Naive thymus-derived CD4-positive, alpha-beta T cell (primary cell): ENCODE data around the gene ATP13A2. TPM values are rescaled to one million over a fixed set of nuclear protein-coding genes. Genes with fewer than 3 reads are reported as not detected.

Experiments used
- ATAC-seq: fragments of 150-1000 bp; cut with Tn5 transposase; 2 replicates; pipeline ENCODE4 v1.10.0; 2021; ENCODE audit warnings: mild to moderate bottlenecking, moderate library complexity
- CTCF ChIA-PET: fragments of 350-600 bp; sonication (Branson Sonifier 250); formaldehyde crosslinking; loops from one replicate; lab custom pipeline; 2021; ENCODE audit warnings: antibody characterized with exemption; lab: Charles Lee
- POLR2A ChIA-PET: fragments of 350-600 bp; sonication (Branson Sonifier 250); formaldehyde crosslinking; loops from one replicate; lab custom pipeline; 2021; ENCODE audit warnings: antibody characterized with exemption, inconsistent platforms; lab: Charles Lee
- DNase-seq, 9 donors: peaks; one replicate each; pipeline versions ENCODE4 v3.0.0 to v3.0.0-alpha.2; 2020 to 2022; ENCODE audit warnings: mixed read lengths in 1 of 9
- H3K27ac ChIP-seq: one replicate; pipeline ENCODE4 v1.7.0; 2013; ENCODE audit warnings: mild to moderate bottlenecking, low read depth, low read length, moderate library complexity
- H3K27me3 ChIP-seq, 2 donors: one replicate each; pipeline ENCODE4 v1.7.0; 2013; ENCODE audit warnings: low read length in 2 of 2, mild to moderate bottlenecking in 2 of 2, moderate library complexity in 2 of 2; ENCODE audit not compliant: control insufficient read depth in 2 of 2, insufficient read depth in 2 of 2
- H3K36me3 ChIP-seq, 3 experiments: 1 replicate in 2 of 3; 2 replicates in 1 of 3; pipeline ENCODE4 v1.7.0; 2013; ENCODE audit warnings: low read length in 3 of 3, mild to moderate bottlenecking in 3 of 3, moderate library complexity in 1 of 3; ENCODE audit not compliant: insufficient read depth in 3 of 3, control insufficient read depth in 2 of 3
- H3K4me1 ChIP-seq, 2 donors: one replicate each; pipeline ENCODE4 v1.7.0; 2013; ENCODE audit warnings: low read length in 2 of 2, mild to moderate bottlenecking in 2 of 2, moderate library complexity in 1 of 2; ENCODE audit not compliant: control insufficient read depth in 2 of 2, insufficient read depth in 2 of 2
- H3K4me3 ChIP-seq: 2 replicates; pipeline ENCODE4 v1.7.0; 2013; ENCODE audit warnings: mild to moderate bottlenecking, low read length
- H3K9me3 ChIP-seq, 3 experiments: 1 replicate in 2 of 3; 2 replicates in 1 of 3; pipeline ENCODE4 v1.7.0; 2013; ENCODE audit warnings: low read length in 3 of 3; ENCODE audit not compliant: control insufficient read depth in 2 of 3
- H3K27ac Mint-ChIP-seq, 9 donors: one replicate each; pipeline ENCODE4 v1.8.0; 2020 to 2022; ENCODE audit warnings: mixed read lengths in 9 of 9, mild to moderate bottlenecking in 8 of 9, moderate library complexity in 5 of 9, inconsistent platforms in 2 of 9
- H3K27me3 Mint-ChIP-seq, 5 donors: one replicate each; pipeline ENCODE4 v1.8.0; 2021 to 2022; ENCODE audit warnings: mixed read lengths in 5 of 5, mild to moderate bottlenecking in 1 of 5
- H3K36me3 Mint-ChIP-seq, 5 donors: one replicate each; pipeline ENCODE4 v1.8.0; 2020 to 2022; ENCODE audit warnings: mixed read lengths in 5 of 5, mild to moderate bottlenecking in 3 of 5, inconsistent platforms in 1 of 5
- H3K4me1 Mint-ChIP-seq, 7 donors: one replicate each; pipeline ENCODE4 v1.8.0; 2020 to 2022; ENCODE audit warnings: mixed read lengths in 7 of 7, mild to moderate bottlenecking in 3 of 7, inconsistent platforms in 1 of 7
- H3K4me3 Mint-ChIP-seq, 10 donors: one replicate each; pipeline ENCODE4 v1.8.0; 2020 to 2022; ENCODE audit warnings: mild to moderate bottlenecking in 10 of 10, mixed read lengths in 10 of 10, moderate library complexity in 6 of 10, inconsistent platforms in 2 of 10
- H3K9me3 Mint-ChIP-seq, 11 donors: one replicate each; pipeline ENCODE4 v1.8.0; 2020 to 2022; ENCODE audit warnings: mixed read lengths in 11 of 11, mild to moderate bottlenecking in 4 of 11, inconsistent platforms in 1 of 11, moderate library complexity in 1 of 11
- intact Hi-C, 2 donors: fragments of 100-400 bp; cut with micrococcal nuclease; formaldehyde crosslinking; loops; one replicate each; pipeline ENCODE4 v1.15.1; 2023
- polyA plus RNA-seq, 2 donors: library from polyadenylated mRNA; unstranded; fragments of 300-500 nt; fragmentation: Illumina TruSeq; gene quantifications; one replicate each; pipeline ENCODE4 v1.2.3, GENCODE V29; 2021
- total RNA-seq, 6 experiments: library from RNA in 5 of 6; stranded (reverse) in 5 of 6; gene quantifications; 1 replicate in 5 of 6; 2 replicates in 1 of 6; pipeline ENCODE4 v1.2.3 and lab custom pipeline; 2021 to 2026

The ATP13A2 gene
- total and polyA plus RNA-seq, 7 experiments from 2014 or later = 25.6 to 59.1 (median 42.1) TPM

DNA sequence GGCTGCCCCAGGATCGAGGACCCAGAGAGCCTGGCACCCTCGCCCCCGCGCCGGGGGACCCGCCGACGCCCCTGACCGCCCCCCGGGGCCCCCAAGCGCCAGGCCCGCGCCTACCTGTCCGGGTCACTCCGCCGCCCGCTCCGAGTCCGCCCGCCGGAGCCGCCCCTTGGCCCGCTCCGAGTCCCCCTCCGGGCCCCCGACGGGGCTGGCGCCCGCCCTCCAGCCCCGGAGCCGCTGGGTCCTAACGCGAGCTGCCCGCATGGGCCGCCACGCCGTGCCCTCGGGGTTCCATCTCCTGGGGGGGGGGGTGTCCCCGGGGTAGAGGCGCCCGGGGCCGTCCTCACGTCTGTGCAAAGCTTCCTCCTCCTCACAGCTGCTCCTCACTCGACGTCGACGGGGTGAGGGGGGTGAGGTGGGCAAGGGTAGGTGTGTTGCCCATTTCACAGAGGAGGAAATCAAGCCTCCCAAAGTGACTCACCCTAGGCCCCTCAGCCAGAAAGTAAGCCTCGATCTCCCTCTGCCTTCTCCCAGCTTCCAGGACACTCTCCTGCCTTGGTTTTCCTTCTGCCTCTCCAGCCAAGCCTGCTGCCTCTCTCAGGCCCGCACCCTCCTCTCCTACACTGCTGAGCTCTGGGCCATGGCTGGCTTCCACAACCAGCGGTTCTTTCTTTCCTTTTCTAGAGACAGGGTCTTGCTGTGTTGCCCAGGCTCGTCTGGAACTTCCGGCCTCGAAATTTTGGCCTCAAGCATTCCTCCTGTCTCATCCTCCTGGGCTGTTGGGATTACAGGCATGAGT, 31.1 kb downstream of the ATP13A2 start, which contains the start of gene MFAP2:
Gene MFAP2 (minus strand): TSS at position 148 of the 796 bp plus-strand sequence. CDS start 2,347 bp downstream, outside the sequence.
- H3K4me1 Mint-ChIP-seq = peaks cover 6 to 11% (median 10%) of the 10 kb centered on the region in 7 donors
- H3K4me3 Mint-ChIP-seq = peak within 1 kb of the TSS; percentile 54 to 90 (median 76)
- CTCF ChIA-PET = no interaction called here
- H3K27me3 Mint-ChIP-seq = peaks cover 18 to 37% (median 21%) of the 10 kb centered on the region in 5 donors
- Histone ChIP-seq H3K9me3 (no peaks in the 10 kb centered on the region), H3K27ac (no peak within 1 kb of the TSS), H3K36me3 (peaks cover 0 to 2% (median 0%) of the 10 kb centered on the region in 3 experiments), H3K4me3 (no peak within 1 kb of the TSS), H3K27me3 (no peaks in the 10 kb centered on the region), H3K4me1 (no peaks in the 10 kb centered on the region)
- POLR2A ChIA-PET = interaction anchor here (0.7 to 1.1 kb wide), 3 partner anchors 9 to 38 kb away, joined by 3 read pairs; no protein-coding TSS in a partner anchor
- H3K9me3 Mint-ChIP-seq = no peaks in the 10 kb centered on the region
- DNase-seq (peak in 1 of 9 donors; percentile 9), ATAC-seq (peak; percentile 36)
- H3K27ac Mint-ChIP-seq = peak within 1 kb of the TSS in 2 of 9 donors; percentile 49 to 82
- peaks cover 0 to 7% (median under 1%) of the 10 kb centered on the region in 5 donors for H3K36me3 Mint-ChIP-seq
- intact Hi-C loops = no loop called here

- no peak overlapping the region for H3K4me3 ChIP-seq
- intact Hi-C loops = no loop called here
- POLR2A ChIA-PET = interaction anchor here (0.6 to 1.1 kb wide), 4 partner anchors 19 to 57 kb away, joined by 3 read pairs; no protein-coding TSS in a partner anchor
These were observed 32.0 kb downstream of the ATP13A2 start for GRCh38 chr1:16979475-16980327.

GRCh38 chr1:16978567-16979474, 32.9 kb downstream of the ATP13A2 start:
- Histone ChIP-seq H3K4me1 (no peaks in the 10 kb centered on the region), H3K27ac (no peak overlapping the region), H3K9me3 (no peaks in the 10 kb centered on the region), H3K27me3 (no peaks in the 10 kb centered on the region), H3K4me3 (no peak overlapping the region), H3K36me3 (no peaks in the 10 kb centered on the region)
- DNase-seq (no peak), ATAC-seq (no peak)
- Mint-ChIP-seq H3K9me3 (no peaks in the 10 kb centered on the region), H3K36me3 (peaks cover 0 to 7% (median 0%) of the 10 kb centered on the region in 5 donors), H3K27me3 (peaks cover 18 to 37% (median 21%) of the 10 kb centered on the region in 5 donors), H3K27ac (no peak overlapping the region), H3K4me1 (peaks cover 6 to 11% (median 10%) of the 10 kb centered on the region in 7 donors), H3K4me3 (peak overlapping the region in 2 of 10 donors; percentile 14 to 90)
- POLR2A ChIA-PET = interaction anchor here (0.6 to 1.1 kb wide), 3 partner anchors 18 to 58 kb away, joined by 3 read pairs; no protein-coding TSS in a partner anchor
- CTCF ChIA-PET = no interaction called here
- intact Hi-C loops = no loop called here

More at GRCh38 chr1:16979475-16980327, 32.0 kb downstream of the ATP13A2 start:
- H3K4me3 Mint-ChIP-seq = peak overlapping the region in 8 of 10 donors; percentile 20 to 90 (median 37)
- no peaks in the 10 kb centered on the region for H3K9me3 ChIP-seq
- H3K4me1 Mint-ChIP-seq = peaks cover 6 to 11% (median 10%) of the 10 kb centered on the region in 7 donors
- CTCF ChIA-PET = no interaction called here
- H3K27ac ChIP-seq = no peak overlapping the region
- H3K9me3 Mint-ChIP-seq = no peaks in the 10 kb centered on the region
- DNase-seq = no peak
- H3K27ac Mint-ChIP-seq = no peak overlapping the region
- peaks cover 18 to 37% (median 21%) of the 10 kb centered on the region in 5 donors for H3K27me3 Mint-ChIP-seq
- H3K27me3 ChIP-seq = no peaks in the 10 kb centered on the region
- no peak for ATAC-seq
- no peaks in the 10 kb centered on the region for H3K4me1 ChIP-seq
- peaks cover 0 to 7% (median 0%) of the 10 kb centered on the region in 5 donors for H3K36me3 Mint-ChIP-seq
- no peaks in the 10 kb centered on the region for H3K36me3 ChIP-seq

- H3K27me3 ChIP-seq = no peaks in the 10 kb centered on the region
- no peak overlapping the region for H3K27ac Mint-ChIP-seq
- ATAC-seq = no peak
- ChIA-PET CTCF (no interaction called here), POLR2A (no interaction called here)
- H3K4me1 ChIP-seq = no peaks in the 10 kb centered on the region
- H3K4me3 Mint-ChIP-seq = peak overlapping the region in 1 of 10 donors; percentile 42
- H3K9me3 Mint-ChIP-seq = no peaks in the 10 kb centered on the region
- H3K4me1 Mint-ChIP-seq = peaks cover 6 to 11% (median 10%) of the 10 kb centered on the region in 7 donors
- H3K36me3 ChIP-seq = no peaks in the 10 kb centered on the region
- H3K9me3 ChIP-seq = no peaks in the 10 kb centered on the region
- peaks cover 14 to 33% (median 19%) of the 10 kb centered on the region in 5 donors for H3K27me3 Mint-ChIP-seq
- no peak overlapping the region for H3K27ac ChIP-seq
- intact Hi-C loops = no loop called here
- DNase-seq = no peak
- H3K36me3 Mint-ChIP-seq = peaks cover 0 to 7% (median 0%) of the 10 kb centered on the region in 5 donors
- no peak overlapping the region for H3K4me3 ChIP-seq
These were observed 33.6 kb downstream of the ATP13A2 start for GRCh38 chr1:16978139-16978538.

DNA sequence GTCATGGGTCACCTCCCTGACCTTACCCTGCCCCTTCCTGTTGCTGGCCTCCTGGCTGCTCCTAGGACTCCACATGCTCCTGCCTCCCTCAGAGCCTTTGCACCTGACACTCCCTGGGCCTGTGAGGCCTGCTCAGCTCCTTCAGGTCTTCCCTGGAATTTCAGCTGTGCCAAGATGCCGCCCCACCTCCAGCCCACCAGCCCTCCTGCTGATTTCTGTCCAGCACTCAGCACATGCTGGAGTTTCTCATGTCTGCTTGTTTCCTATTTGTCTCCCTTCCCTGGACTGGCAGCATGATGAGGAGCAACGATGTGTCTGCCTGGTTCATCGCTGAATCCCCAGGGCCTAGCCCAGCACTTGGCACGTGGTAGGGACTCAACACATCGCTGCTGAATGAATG, 34.4 kb downstream of the ATP13A2 start:
- DNase-seq = no peak
- Histone ChIP-seq H3K36me3 (no peaks in the 10 kb centered on the region), H3K9me3 (no peaks in the 10 kb centered on the region), H3K4me3 (no peak overlapping the region), H3K27ac (no peak overlapping the region), H3K27me3 (no peaks in the 10 kb centered on the region), H3K4me1 (no peaks in the 10 kb centered on the region)
- CTCF ChIA-PET = no interaction called here
- Mint-ChIP-seq H3K27me3 (peaks cover 10 to 29% (median 14%) of the 10 kb centered on the region in 5 donors), H3K4me1 (peaks cover 6 to 11% (median 10%) of the 10 kb centered on the region in 7 donors), H3K27ac (peak overlapping the region in 1 of 9 donors; percentile 61), H3K4me3 (no peak overlapping the region), H3K36me3 (peaks cover 0 to 7% (median 0%) of the 10 kb centered on the region in 5 donors), H3K9me3 (no peaks in the 10 kb centered on the region)
- ATAC-seq = no peak
- intact Hi-C loops = no loop called here
- POLR2A ChIA-PET = no interaction called here
